GM10847 (cell line): ENCODE measurements around the gene IL17A.

Source experiments
- POLR2A ChIP-seq: IDR thresholded peaks from 2 replicates; pipeline ENCODE4 v1.6.1; 2011; ENCODE audit not compliant: insufficient read length; ENCODE audit errors: extremely low read depth

The IL17A gene

GRCh38 chr6:52189974-52190373 is 3.8 kb downstream of the IL17A start:
- no peak for TF ChIP-seq POLR2A

GRCh38 chr6:52190409-52190808 is 4.2 kb downstream of the IL17A start:
- no peak for TF ChIP-seq POLR2A

- no peak for TF ChIP-seq POLR2A
Observed at GRCh38 chr6:52191824-52192223, 5.6 kb downstream of the IL17A start.

GRCh38 chr6:52195886-52196285 is 9.7 kb downstream of the IL17A start:
- no peak for TF ChIP-seq POLR2A

- TF ChIP-seq POLR2A = no peak
Observed at GRCh38 chr6:52201046-52201445, 14.9 kb downstream of the IL17A start.

GRCh38 chr6:52201493-52201892 is 15.3 kb downstream of the IL17A start:
- no peak for TF ChIP-seq POLR2A

GRCh38 chr6:52207066-52207465 is 20.9 kb downstream of the IL17A start:
- TF ChIP-seq POLR2A = no peak

- no peak for TF ChIP-seq POLR2A
Observed at GRCh38 chr6:52208612-52209011, 22.4 kb downstream of the IL17A start.

GRCh38 chr6:52209770-52210169 is 23.6 kb downstream of the IL17A start:
- TF ChIP-seq POLR2A = no peak

GRCh38 chr6:52210227-52210626 is 24.1 kb downstream of the IL17A start:
- TF ChIP-seq POLR2A = no peak

- no peak for TF ChIP-seq POLR2A
Observed at GRCh38 chr6:52213127-52213526, 27.0 kb downstream of the IL17A start.

- no peak for TF ChIP-seq POLR2A
Observed at GRCh38 chr6:52215787-52216186, 29.6 kb downstream of the IL17A start.

GRCh38 chr6:52216932-52217575 is 30.9 kb downstream of the IL17A start:
- TF ChIP-seq POLR2A = no peak

- no peak for TF ChIP-seq POLR2A
Observed at GRCh38 chr6:52217761-52218160, 31.6 kb downstream of the IL17A start.

GRCh38 chr6:52221302-52221701 is 35.1 kb downstream of the IL17A start:
- no peak for TF ChIP-seq POLR2A

GRCh38 chr6:52227495-52227894 is 41.3 kb downstream of the IL17A start:
- TF ChIP-seq POLR2A = no peak

- no peak for TF ChIP-seq POLR2A
Observed at GRCh38 chr6:52230685-52231084, 44.5 kb downstream of the IL17A start.

- no peak for TF ChIP-seq POLR2A
Observed at GRCh38 chr6:52231406-52232127, 45.4 kb downstream of the IL17A start.

GRCh38 chr6:52233005-52233404 is 46.8 kb downstream of the IL17A start:
- TF ChIP-seq POLR2A = no peak
